BJ (cell line): ENCODE results near the gene SYT10. TPM values are rescaled to one million over a fixed set of nuclear protein-coding genes. Genes with fewer than 3 reads are reported as not detected.
"Not testable (repeated sequence)": the region's sequence is repeated elsewhere in the genome, so short reads cannot be mapped to it uniquely, and the experiment has no call there.

ENCODE experiments used
- CTCF ChIA-PET: fragments of 350-600 bp; formaldehyde crosslinking; extraction: SDS; loops from one replicate; lab custom pipeline; 2021; ENCODE audit warnings: antibody characterized with exemption, inconsistent platforms; lab: Yijun Ruan, JAX
- POLR2A ChIA-PET: fragments of 300-600 bp; sonication (Branson Sonifier 250); formaldehyde crosslinking; extraction: SDS; loops from one replicate; lab custom pipeline; 2021; ENCODE audit warnings: antibody characterized with exemption; lab: Charles Lee
- DNase-seq: peaks from one replicate; pipeline ENCODE4 v3.0.0-alpha.2; 2011; ENCODE audit warnings: low read depth
- H3K27me3 ChIP-seq: 2 replicates; pipeline ENCODE4 v1.6.0; 2011; ENCODE audit warnings: low read length; ENCODE audit not compliant: control insufficient read depth, insufficient read depth
- H3K36me3 ChIP-seq: 2 replicates; pipeline ENCODE4 v1.5.1; 2011; ENCODE audit warnings: low read length; ENCODE audit not compliant: control insufficient read depth, insufficient read depth
- H3K4me3 ChIP-seq: 2 replicates; pipeline ENCODE4 v1.5.1; 2011; ENCODE audit warnings: low read depth, mild to moderate bottlenecking, control low read depth, low read length
- CTCF ChIP-seq: IDR thresholded peaks from 2 replicates; pipeline ENCODE4 v1.5.1; 2011; ENCODE audit warnings: low read depth, mild to moderate bottlenecking, control low read depth, inconsistent platforms, low read length, moderate library complexity; ENCODE audit not compliant: insufficient read depth
- polyA plus RNA-seq: library from polyadenylated mRNA; depleted of rRNA; stranded (reverse); fragments of >200 nt; gene quantifications from 2 replicates; pipeline ENCODE4 v1.2.3, GENCODE V29; 2011

Gene SYT10
- polyA plus RNA-seq, 1 experiment = not detected

- Histone ChIP-seq H3K36me3 (no peaks in the 10 kb centered on the region), H3K27me3 (no peaks in the 10 kb centered on the region), H3K4me3 (no peak overlapping the region)
- ChIA-PET CTCF (no interaction called here), POLR2A (no interaction called here)
- DNase-seq = no peak
- no peak for TF ChIP-seq CTCF
Measured at GRCh38 chr12:33429468-33429867, 10.2 kb downstream of the SYT10 start.

- Histone ChIP-seq H3K4me3 (no peak overlapping the region), H3K27me3 (no peaks in the 10 kb centered on the region), H3K36me3 (no peaks in the 10 kb centered on the region)
- TF ChIP-seq CTCF = no peak
- POLR2A ChIA-PET = no interaction called here
- CTCF ChIA-PET = interaction anchor here (0.6 kb wide), 1 partner anchor 676 kb away, joined by 3 read pairs; no protein-coding TSS in a partner anchor
- no peak for DNase-seq
Measured at GRCh38 chr12:33427071-33427470, 12.5 kb downstream of the SYT10 start.

- Histone ChIP-seq H3K4me3 (no peak overlapping the region), H3K27me3 (no peaks in the 10 kb centered on the region), H3K36me3 (no peaks in the 10 kb centered on the region)
- POLR2A ChIA-PET = no interaction called here
- no peak for DNase-seq
- TF ChIP-seq CTCF = no peak
- CTCF ChIA-PET = no interaction called here
Measured at GRCh38 chr12:33423706-33424105, 15.9 kb downstream of the SYT10 start.

- POLR2A ChIA-PET, H3K4me3 ChIP-seq, CTCF ChIA-PET: not testable (repeated sequence)
Measured at GRCh38 chr12:33412410-33412809, 27.2 kb downstream of the SYT10 start.

GRCh38 chr12:33383503-33383902 is 56.1 kb downstream of the SYT10 start:
- Histone ChIP-seq H3K27me3 (no peaks in the 10 kb centered on the region), H3K36me3 (no peaks in the 10 kb centered on the region), H3K4me3 (no peak overlapping the region)
- CTCF ChIA-PET = no interaction called here
- no peak for DNase-seq
- TF ChIP-seq CTCF = no peak
- POLR2A ChIA-PET = no interaction called here

More at GRCh38 chr12:33412410-33412809, 27.2 kb downstream of the SYT10 start:
- not testable (repeated sequence) for H3K27me3 ChIP-seq, H3K36me3 ChIP-seq, DNase-seq

- TF ChIP-seq CTCF = no peak
- POLR2A ChIA-PET = no interaction called here
- Histone ChIP-seq H3K4me3 (no peak overlapping the region), H3K27me3 (no peaks in the 10 kb centered on the region), H3K36me3 (no peaks in the 10 kb centered on the region)
- DNase-seq = no peak
- CTCF ChIA-PET = no interaction called here
Measured at GRCh38 chr12:33376153-33376552, 63.5 kb downstream of the SYT10 start.
